GM13977 (cell line): ENCODE measurements around the gene CDCA7L.
A peak's percentile ranks its signal among the peaks of the same experiment; 100 is the strongest.

ENCODE experiments used
- DNase-seq: peaks from one replicate; pipeline ENCODE4 v3.0.0; 2012; ENCODE audit warnings: low spot score
- CTCF ChIP-seq: IDR thresholded peaks from 2 replicates; pipeline ENCODE4 v1.5.1; 2012; ENCODE audit warnings: mild to moderate bottlenecking, control low read depth; ENCODE audit not compliant: insufficient read depth; ENCODE audit errors: extremely low read depth, missing control alignments
- in situ Hi-C: fragments of 300-500 bp; cut with MboI; formaldehyde crosslinking; loops from one replicate; pipeline ENCODE4 v1.12.0; 2022; ENCODE audit warnings: low sequenced_read_pairs, low pct_unique_long_range_greater_than_20kb, mixed read lengths, inconsistent platforms; ENCODE audit not compliant: unreplicated experiment

The CDCA7L gene

GRCh38 chr7:21972397-21972784 is 26.7 kb upstream of the CDCA7L start:
- DNase-seq: no peak
- in situ Hi-C loops: no loop called here
- TF ChIP-seq CTCF: no peak

- no peak for TF ChIP-seq CTCF
- in situ Hi-C loops: no loop called here
- DNase-seq: no peak
Observed at GRCh38 chr7:21971780-21972396, 26.2 kb upstream of the CDCA7L start.

GRCh38 chr7:21969822-21970221 is 24.1 kb upstream of the CDCA7L start:
- TF ChIP-seq CTCF: no peak
- DNase-seq: no peak
- in situ Hi-C loops: no loop called here

GRCh38 chr7:21967598-21968003 is 21.9 kb upstream of the CDCA7L start:
- DNase-seq: no peak
- no peak for TF ChIP-seq CTCF
- in situ Hi-C loops: no loop called here

GRCh38 chr7:21966271-21966670 is 20.6 kb upstream of the CDCA7L start:
- DNase-seq: peak; percentile 72
- in situ Hi-C loops: no loop called here
- TF ChIP-seq CTCF: no peak

GRCh38 chr7:21965291-21965690 is 19.6 kb upstream of the CDCA7L start:
- no peak for TF ChIP-seq CTCF
- no peak for DNase-seq
- in situ Hi-C loops: no loop called here

GRCh38 chr7:21962677-21963076 is 17.0 kb upstream of the CDCA7L start:
- TF ChIP-seq CTCF: no peak
- in situ Hi-C loops: no loop called here
- DNase-seq: no peak
